Stimulated activated CD4-positive, alpha-beta T cell treated with anti-CD3 and anti-CD28 coated beads, Interleukin-1b, Interleukin-23, amount 100 ng/mL, for 1 hour (primary cell): ENCODE results near the gene MYH4.

ENCODE experiments used
- DNase-seq, 2 donors: peaks; one replicate each; pipeline ENCODE4 v3.0.0-alpha.2; 2020; ENCODE audit warnings: low read depth in 2 of 2

The MYH4 gene

DNA sequence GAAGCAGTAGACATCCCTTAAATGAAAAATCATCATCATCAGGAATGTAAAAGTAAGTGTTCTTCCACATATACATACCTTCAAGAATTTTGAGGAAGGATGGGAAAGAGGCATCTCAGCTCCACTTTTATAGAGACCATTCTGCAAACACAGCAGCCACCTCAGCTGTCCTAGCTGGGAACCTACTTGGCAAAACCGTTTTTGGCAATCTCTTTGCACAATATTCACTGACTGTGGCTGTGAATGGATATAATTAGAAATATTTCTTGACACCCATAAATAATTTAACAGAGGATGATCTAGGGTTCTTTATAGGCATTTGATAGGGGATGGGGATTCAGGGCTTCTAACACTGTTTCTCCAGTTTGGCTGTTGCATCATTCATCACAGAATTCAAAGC is at the start of gene MYH4:
Gene MYH4 (minus strand): TSS at position 101 of the 400 bp plus-strand sequence. CDS start 2,814 bp downstream, outside the sequence.
- no peak for DNase-seq

DNA sequence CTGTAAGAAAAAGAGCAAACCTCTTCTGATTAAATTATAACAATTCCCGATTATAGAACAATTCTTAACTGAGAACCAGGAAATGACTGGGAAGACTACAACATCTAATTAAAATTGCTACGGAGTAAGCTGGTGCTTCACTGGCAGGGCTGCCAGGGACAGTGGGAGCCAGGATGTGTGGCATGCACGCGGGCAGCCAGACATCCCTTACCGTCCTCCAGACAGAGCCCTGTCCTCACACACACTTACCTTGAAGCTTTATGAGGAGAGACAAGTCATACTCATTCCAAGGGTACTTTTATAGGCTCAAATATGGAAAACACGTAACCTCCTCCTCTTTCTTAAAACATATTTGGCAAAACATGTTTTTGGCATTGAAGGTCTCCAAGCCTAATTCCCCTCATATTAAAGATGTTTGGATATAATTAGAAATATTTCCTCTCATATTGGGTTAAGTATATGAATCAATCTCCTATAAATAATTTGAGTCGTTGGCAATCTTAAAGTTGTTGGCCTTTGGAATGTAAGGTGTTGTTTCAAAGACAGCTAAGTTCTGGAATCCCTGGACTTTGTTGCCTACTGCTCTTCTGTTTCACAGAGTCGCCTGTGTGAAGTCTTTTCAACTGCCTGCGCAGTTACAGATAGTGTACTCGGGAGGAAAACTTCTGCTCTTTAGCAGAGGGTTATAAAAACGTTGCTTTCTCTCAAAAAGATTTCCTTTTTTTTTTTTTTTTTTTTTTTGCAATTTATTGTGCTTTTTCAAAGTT is 49.1 kb upstream of the MYH4 start, which contains the start of gene MYH1:
Gene MYH1 (minus strand): TSS at position 272 of the 767 bp plus-strand sequence. CDS start 1,900 bp downstream, outside the sequence.
- no peak for DNase-seq

DNA sequence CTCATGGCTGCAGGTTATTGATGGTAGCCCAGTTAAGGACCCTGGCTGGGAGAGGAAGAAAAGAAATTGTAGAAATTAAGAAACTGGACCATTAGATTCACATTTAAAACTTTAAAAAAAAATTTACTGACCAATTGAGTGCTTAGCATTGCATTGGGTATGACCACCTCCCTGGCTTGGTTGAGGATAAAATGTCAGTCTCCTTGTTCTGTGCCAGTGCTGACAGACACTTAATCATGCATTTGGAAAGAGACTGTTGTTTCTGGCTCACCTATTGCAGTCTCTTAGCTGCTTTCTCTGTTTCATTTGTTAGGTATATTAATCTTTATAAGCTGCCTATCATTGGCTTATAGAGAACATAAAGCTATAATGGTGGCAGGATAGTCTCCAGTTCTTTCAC is 47.3 kb upstream of the MYH4 start:
- no peak for DNase-seq

DNA sequence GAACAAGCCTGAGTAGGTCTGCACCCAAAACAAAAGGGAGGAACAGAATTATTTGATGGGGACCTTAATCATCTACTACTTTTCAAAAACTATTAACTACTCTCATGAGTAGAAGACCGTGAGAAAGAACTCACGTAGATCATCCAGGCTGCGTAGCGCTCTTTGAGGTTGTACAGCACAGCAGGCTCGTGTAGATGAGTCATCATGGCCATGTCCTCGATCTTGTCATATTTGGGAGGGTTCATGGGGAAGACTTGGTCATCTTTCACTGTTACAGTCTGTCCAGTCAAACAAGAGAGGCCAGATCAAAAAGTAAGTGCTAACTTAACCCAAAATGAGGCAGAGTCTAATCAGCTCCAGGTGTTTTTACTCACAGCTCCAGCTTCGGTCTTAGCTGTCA is 46.7 kb upstream of the MYH4 start:
- DNase-seq = no peak

DNA sequence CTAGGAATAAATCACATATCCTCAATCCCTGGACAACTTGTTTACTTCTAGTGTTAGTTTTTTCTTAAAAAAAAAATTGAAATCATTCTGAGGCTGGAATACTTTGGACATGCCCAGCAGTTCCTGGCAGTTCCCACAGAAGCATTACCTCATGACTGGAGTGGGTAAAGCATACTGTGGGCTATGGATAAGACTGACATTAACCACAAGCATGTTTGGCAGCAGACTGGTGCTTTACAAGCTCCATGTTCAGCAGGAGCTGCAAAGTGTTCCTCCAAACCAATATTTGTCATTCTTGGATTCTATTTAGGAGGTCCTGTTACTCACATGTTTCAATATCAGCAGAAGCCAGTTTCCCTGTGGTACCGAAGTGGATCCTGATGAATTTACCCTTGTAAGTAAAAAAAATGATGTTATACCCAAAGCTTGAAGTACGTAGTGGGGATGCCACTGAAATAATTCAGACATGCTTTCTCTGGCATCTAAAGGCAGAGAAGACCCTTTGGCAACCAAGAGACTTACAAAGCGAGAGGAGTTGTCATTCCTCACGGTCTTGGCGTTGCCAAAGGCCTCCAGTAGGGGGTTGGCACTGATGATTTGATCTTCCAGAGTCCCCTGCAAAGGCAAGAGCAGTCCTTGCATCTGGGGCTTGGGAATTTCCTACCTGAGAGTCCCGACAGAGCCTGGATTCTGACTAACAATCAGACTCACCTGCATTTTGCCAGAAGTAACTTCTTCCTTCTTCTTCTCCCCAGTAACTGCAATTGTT is 44.1 kb upstream of the MYH4 start:
- no peak for DNase-seq

DNA sequence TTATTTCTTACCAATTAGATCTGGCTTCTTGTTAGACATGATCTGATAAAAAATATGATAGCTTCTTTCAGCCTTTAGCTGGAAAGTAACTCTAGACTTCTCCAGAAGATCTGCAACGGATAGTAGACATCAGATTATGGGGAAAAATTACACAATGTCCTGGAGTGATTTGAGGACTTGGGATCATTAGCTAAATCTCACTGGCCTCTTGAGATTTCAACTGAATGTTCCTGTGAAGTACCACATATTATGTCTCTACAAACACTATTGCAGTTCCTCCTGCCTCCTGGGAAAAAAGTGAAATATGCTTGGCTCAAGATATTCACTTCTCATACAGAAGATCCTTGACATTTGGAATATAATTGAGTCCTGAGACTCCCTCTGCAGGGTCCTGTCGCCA is 43.5 kb upstream of the MYH4 start:
- DNase-seq = no peak

DNA sequence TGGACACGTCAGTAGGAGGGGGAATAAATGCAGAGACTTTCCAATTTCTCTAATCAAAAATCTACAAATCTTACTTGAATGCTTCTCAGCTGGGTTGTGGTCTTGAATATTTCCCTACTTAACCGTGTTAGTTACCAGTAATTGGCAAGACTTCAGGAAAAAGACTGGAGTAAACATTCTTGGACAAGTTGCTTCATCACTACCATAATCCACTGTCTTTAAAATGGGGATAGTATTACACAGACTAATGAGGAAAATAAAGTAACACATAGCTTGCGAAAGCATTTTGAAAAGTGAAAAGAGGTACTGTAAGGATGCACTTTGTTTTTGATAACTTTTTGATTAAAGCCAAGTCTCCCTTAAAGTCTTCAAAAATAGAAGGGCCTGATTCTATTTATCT is 30.6 kb upstream of the MYH4 start:
- no peak for DNase-seq

DNA sequence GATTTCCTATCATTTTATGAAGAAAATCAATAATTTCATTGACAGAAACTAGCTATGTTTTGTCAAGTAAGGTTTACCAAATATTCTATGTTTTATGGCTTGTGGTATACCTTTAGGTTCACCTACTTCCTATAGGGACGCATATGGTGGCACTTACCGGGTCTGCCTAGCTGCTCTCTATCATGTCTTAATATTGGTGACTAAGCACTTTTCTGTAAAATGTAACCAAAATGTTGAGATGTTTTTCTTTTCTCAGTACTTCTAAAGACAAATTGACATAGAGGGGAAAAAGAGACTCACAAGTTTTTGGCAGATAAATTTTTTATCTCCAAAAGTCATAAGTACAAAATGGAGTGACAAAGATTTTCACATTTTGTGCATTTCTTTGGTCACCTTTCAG is 22.6 kb upstream of the MYH4 start:
- no peak for DNase-seq

DNA sequence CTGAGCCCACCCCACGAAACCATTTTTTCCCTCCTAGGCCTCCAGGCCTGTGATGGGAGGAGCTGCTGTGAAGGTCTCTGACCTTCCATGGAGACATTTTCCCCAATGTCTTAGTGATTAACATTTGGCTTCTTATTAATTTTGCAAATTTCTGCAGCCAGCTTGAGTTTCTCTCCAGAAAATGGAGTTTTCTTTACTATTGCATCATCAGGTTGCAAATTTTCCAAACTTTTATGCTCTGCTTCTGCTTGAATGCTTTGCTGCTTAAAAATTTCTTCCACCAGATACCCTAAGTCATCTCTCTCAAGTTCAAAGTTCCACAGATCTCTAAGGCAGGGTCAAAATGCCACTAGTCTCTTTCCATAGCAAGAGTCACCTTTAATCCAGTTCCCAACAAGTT is 12.9 kb upstream of the MYH4 start:
- DNase-seq = no peak

DNA sequence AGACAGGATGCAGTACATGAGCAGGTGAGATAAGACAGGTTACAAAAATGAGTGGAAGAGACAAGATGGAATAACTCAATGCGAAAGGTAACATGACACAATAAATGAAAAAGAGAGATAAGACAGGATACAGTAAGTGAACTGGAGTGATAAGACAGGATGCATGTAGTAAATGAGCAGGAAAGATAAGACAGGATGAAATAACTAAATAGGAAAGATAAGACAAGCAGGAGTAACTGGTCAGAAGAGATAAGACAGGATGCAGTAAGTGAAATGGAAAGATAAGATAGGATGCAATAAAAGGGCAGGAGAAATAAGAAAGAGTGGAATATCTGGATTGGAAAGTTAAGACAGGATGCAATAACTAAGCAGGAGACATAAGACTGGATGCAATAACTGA is 8.3 kb upstream of the MYH4 start:
- no peak for DNase-seq

DNA sequence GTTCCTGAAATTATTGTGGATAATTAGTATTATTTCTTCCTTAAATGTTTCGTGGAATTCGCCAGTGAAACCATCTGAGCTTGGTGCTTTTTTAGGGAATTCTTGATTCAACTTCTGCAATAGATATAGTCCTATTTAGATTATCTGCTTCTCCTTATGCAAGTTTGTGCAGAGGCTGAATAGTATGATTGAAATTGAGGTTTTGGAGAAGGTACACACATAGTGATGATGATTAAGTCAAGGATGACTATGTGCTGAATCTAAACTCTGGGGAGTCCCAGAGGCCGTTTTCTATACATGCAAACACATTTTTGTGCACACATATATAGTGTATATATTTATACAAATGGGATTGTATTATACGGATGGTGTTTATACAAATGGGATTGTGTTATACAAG is 5.2 kb upstream of the MYH4 start:
- no peak for DNase-seq

DNA sequence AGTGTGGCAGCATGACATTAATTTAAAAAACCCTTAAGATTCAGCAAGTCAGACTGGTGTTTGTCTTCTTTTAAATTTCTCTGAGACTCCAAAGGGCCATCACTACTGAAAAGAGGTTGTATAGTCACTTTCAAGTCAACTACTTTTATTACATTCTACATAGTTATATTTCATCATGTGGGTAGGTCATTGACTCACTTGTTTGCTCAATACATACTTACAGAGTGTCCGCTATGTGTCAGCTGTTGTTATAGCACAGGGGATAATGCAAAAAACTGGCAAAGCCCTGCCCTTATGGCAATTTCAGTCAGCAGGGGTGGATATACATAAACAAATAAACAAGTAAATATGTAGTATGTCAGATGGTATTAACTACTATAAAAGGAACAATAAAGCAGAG is 2.5 kb upstream of the MYH4 start:
- DNase-seq = no peak

DNA sequence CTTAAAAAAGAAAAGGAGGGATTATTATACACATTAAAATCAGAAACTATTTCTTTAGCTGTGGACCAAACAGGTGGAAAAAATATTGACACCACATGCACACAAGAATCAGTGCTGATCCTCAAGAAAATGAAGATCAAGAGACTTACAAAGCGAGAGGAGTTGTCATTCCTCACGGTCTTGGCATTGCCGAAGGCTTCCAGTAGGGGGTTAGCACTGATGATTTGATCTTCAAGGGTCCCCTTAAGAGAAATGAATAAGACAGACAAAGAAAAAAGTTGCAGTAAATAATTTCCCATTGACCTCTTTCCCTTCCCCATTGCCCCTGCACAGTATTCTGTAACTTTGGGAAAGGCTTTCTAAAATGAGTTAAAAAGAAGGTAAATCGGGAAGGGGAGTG is 6.0 kb downstream of the MYH4 start:
- DNase-seq = no peak

DNA sequence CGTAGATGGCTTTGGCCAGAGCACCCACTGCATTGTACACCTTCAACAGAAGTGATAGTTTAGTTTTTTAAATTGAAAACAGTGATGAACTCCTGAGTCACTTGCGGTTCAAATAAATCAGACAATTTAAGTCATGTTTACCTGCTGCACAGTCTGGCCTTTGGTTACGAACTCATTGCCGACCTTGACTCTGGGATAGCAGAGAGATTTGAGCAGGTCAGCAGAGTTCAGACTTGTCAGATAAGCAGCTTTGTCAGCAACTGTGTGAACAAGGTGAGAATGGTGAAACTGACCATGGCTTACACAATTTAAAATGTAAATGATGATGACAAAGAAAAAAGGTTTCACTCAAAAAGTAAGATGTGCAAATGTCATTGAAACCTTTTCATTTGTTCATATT is 9.3 kb downstream of the MYH4 start:
- no peak for DNase-seq

DNA sequence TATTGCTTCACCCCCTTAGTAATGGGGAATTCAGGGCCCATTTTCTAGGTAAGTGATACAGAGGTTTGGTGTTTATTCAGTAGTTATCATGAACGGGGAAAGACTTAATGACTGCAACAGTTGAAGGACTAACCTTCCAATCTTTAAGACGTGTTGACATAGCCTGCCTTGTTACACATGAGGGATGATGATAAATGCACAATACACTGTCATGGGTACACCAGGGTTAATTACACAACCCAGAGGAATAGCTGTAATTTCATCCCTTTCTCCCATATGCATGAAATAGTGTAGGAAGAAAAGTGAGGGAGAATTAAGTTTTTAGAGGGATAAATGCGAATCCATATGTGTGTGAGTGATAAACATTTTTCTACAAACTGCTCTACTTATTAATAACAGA is 10.7 kb downstream of the MYH4 start:
- no peak for DNase-seq

DNA sequence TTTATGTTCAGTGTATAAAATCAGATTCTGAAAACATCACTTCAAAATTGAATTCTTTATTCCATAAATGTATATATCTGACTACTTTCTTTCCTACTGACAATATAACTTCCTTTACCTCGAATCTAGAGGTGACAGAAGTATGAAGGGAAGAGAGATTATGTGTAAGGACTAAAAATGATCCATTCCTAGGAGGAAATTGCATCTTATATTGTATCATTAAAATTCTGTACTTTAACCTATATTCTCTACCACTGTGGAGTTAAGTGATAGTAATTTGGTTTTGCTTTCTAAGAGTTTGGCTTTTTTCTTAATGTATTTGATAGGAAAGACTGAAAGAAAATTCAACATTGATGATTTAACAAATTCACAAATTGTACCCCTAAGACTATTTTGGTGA is 11.4 kb downstream of the MYH4 start:
- no peak for DNase-seq

DNA sequence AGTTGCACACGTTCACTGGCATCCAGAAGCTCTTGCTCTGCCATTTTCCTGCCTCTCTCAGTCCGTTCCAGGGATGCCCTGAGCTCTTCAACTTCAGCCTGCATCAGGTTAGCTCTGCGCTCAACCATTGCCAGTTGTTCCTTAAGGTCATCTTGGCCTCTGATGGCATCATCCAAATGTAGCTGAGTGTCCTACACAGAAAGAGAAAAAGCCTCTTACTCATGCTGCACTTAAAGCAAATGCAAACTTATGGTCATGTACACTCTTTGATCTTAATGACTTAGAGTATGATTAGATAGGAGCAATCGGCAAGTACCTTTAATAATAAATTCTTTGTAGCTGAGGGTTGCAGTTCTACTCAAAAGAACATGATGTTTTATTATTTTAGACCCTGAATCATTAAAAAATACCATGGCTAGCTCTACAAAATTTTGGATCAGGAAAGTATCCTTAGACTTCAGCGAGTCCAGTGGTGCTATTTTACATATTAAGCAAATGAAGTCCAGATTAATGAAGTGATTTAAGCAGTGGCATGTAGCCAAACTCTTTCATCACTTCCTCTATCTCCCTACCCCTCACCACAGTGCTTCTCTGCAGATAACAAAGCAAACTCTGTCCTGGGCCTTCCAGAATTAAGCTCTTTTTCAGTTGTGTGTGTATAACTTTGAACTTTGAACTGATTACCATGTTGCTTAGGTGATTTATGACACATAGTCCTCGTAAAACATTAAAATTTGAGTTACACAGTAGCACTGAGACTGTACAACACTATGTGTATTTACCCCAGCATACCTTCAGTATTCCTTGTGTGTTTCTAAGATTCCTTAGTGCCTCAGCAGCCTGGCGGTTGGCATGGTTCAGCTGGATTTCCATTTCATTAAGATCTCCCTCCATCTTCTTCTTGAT is 22.1 kb downstream of the MYH4 start:
- no peak for DNase-seq

DNA sequence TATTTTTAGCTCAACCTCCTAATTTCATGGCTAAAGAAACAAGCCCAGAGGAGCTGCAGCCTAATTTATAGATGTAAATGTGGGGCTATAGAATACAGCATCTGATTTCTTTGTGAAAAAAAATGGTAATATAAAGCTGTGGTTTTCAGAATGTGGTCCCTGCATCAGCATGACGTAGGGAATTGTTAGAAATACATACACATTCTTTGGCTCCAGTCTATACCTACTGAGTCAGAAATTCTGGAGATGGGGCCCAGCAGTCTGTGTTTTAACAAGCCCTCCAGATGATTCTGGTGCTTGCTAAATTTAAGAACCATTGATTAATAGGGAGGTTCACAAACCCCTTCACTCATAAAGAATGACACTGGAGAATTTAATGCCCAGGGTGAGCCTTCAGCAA is 29.5 kb downstream of the MYH4 start:
- DNase-seq = no peak

DNA sequence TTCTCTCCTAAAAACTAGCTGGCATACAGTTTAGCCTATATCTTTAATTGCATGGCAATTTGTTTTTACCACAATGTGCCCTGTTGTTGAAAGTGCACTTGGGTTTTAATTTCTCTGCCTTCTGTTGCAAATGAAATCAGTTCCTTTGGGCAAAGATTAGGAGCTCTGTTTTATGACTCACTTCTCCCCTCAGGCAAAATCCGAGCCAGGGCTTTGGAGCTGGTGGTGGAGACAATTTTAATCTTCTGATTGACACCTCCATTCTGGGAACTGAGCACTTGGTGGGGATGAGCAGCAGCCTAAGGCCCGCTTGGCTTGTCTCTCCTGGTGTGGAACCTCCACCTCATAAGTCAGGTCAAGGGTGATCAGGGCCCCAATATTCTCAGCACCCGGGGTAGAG is 34.3 kb downstream of the MYH4 start:
- DNase-seq = no peak

DNA sequence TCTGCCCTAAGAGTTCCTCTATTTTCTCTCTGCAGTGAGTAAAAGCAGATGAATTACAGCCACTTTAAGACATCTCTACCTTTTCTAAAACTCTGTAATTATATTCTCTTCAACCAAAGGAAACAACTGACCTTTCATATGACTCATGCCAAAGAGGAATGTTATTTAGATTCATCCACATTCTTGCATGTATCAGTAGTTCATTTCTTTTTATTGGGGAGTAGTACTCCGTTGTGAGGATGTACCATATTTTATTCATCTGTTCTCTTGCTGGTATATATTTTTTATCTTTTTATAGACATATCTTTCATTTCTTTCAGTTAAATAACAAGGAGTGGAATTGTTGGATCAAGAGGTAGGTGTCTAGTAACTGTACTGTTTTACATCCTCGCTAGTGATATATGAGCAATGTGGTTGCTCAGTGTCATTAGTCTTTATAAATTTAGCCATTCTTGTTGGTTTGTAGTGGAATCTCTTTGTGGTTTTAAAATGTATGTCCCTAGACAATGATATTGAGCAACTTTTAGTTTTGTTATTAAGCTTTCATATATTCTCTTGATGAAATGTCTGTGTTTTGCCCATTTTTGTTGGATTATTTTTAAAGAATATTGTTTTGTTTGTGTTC is 39.8 kb downstream of the MYH4 start:
- DNase-seq = no peak

DNA sequence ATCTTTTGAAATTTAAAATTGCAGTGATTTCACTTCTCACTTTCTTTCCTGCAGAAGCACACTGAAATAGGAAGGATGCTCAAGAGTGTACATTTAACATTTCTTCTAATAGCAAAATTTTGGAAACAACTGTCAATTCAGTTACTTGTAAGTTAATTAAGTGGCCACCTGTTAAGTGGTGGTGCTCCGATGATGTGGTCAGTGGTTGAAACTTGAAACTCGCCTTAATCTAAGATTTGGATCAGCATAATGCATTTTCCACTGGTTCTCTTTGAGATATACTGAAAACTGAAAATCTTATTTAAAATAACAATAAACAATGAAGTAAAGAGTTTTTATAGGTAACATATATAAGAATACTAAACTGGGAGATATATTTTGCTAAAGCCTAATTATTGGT is 40.6 kb downstream of the MYH4 start:
- DNase-seq = no peak
